GM12878 (cell line): ENCODE measurements around the gene TSHZ2. TPM values are rescaled to one million over a fixed set of nuclear protein-coding genes. Genes with fewer than 3 reads are reported as not detected.

ENCODE experiments used
- ATAC-seq: fragments of 200-7000 bp; cut with Tn5 transposase; 3 replicates; pipeline ENCODE4 v1.9.1; 2020; ENCODE audit warnings: mild to moderate bottlenecking, moderate library complexity
- BruUV-seq: library from RNA; stranded (reverse); fragments of 400-500 nt; replicated peaks from 2 replicates; lab custom pipeline; 2021; lab: Mats Ljungman, UMichigan
- CTCF ChIA-PET: fragments of 300-600 bp; sonication (Branson Sonifier 250); formaldehyde crosslinking; extraction: SDS; loops from one replicate; lab custom pipeline; 2021; ENCODE audit warnings: inconsistent platforms; lab: Yijun Ruan, JAX
- POLR2A ChIA-PET: fragments of 350-600 bp; formaldehyde crosslinking; extraction: SDS; loops from one replicate; lab custom pipeline; 2021; ENCODE audit warnings: inconsistent platforms; lab: Charles Lee
- RAD21 ChIA-PET: fragments of 300-600 bp; sonication (Branson Sonifier 250); formaldehyde crosslinking; loops from one replicate; lab custom pipeline; 2023; ENCODE audit warnings: antibody characterized with exemption; ENCODE audit not compliant: unreplicated experiment; lab: Charles Lee
- SMC1A ChIA-PET: fragments of 300-600 bp; sonication (Branson Sonifier 250); formaldehyde crosslinking; loops from one replicate; lab custom pipeline; 2023; ENCODE audit not compliant: unreplicated experiment, uncharacterized antibody; lab: Charles Lee
- DNase-seq: peaks from one replicate; pipeline ENCODE4 v3.0.0-alpha.2; 2011; ENCODE audit warnings: low read depth, low spot score
- FAIRE-seq: peaks from 3 replicates; lab custom pipeline; 2011; peaks lifted over from hg19 to GRCh38; lab: Jason Lieb, UNC
- H2AFZ ChIP-seq: 2 replicates; pipeline ENCODE4 v1.6.0; 2011; ENCODE audit warnings: low read depth, low read length, control low read depth; ENCODE audit not compliant: control insufficient read depth
- H3K27ac ChIP-seq: 2 replicates; pipeline ENCODE4 v1.5.1; 2011; ENCODE audit warnings: control low read depth; ENCODE audit not compliant: control insufficient read depth, insufficient read depth
- H3K27me3 ChIP-seq, 2 experiments: replicated peaks in 1 of 2; 2 replicates each; pipeline versions ENCODE4 v1.6.0 to v1.6.1; 2011; ENCODE audit warnings: low read length in 1 of 2; ENCODE audit not compliant: control insufficient read depth in 2 of 2, insufficient read depth in 2 of 2
- H3K36me3 ChIP-seq, 2 experiments: 2 replicates each; pipeline ENCODE4 v1.5.1; 2011; ENCODE audit warnings: low read length in 1 of 2; ENCODE audit not compliant: control insufficient read depth in 2 of 2, insufficient read depth in 2 of 2
- H3K4me1 ChIP-seq: 2 replicates; pipeline ENCODE4 v1.6.1; 2011; ENCODE audit warnings: mild to moderate bottlenecking, low read length, moderate library complexity, mixed read lengths; ENCODE audit not compliant: control insufficient read depth, insufficient read depth
- H3K4me2 ChIP-seq: 2 replicates; pipeline ENCODE4 v1.6.0; 2011; ENCODE audit warnings: control low read depth; ENCODE audit not compliant: control insufficient read depth, insufficient read depth
- H3K4me3 ChIP-seq: fragments of 200-600 bp; sonication (generic); 2 replicates; pipeline ENCODE4 v1.5.1; 2016
- H3K79me2 ChIP-seq: 2 replicates; pipeline ENCODE4 v1.6.0; 2011; ENCODE audit warnings: low read length; ENCODE audit not compliant: control insufficient read depth, insufficient read depth
- H3K9ac ChIP-seq: 2 replicates; pipeline ENCODE4 v1.8.0; 2011; ENCODE audit warnings: low read length, control low read depth, mixed read lengths; ENCODE audit not compliant: control insufficient read depth, insufficient read depth
- H3K9me3 ChIP-seq: replicated peaks from 3 replicates; pipeline ENCODE4 v1.5.1; 2011; ENCODE audit warnings: mild to moderate bottlenecking, low read length; ENCODE audit not compliant: control insufficient read depth, insufficient read depth
- H4K20me1 ChIP-seq: 2 replicates; pipeline ENCODE4 v1.6.0; 2011; ENCODE audit not compliant: control insufficient read depth, insufficient read depth
- ATF3 ChIP-seq: IDR thresholded peaks from 2 replicates; pipeline ENCODE4 v1.6.1; 2011; ENCODE audit warnings: low read depth, mild to moderate bottlenecking, low read length, moderate library complexity, borderline replicate concordance; ENCODE audit errors: extremely low read depth
- BCL11A ChIP-seq: IDR thresholded peaks from 2 replicates; pipeline ENCODE4 v1.6.1; 2011; ENCODE audit warnings: low read depth, low read length
- BCL3 ChIP-seq: IDR thresholded peaks from 2 replicates; pipeline ENCODE4 v1.6.1; 2011; ENCODE audit warnings: borderline replicate concordance, low read depth, mild to moderate bottlenecking, moderate library complexity, low read length; ENCODE audit not compliant: insufficient read depth, poor library complexity, severe bottlenecking
- EED ChIP-seq: sonication (generic); IDR thresholded peaks from 2 replicates; pipeline ENCODE4 v1.6.1; 2016; ENCODE audit warnings: antibody characterized with exemption, low read depth
- GATAD2B ChIP-seq: fragments of 450-650 bp; conservative IDR thresholded peaks from 2 replicates; pipeline ENCODE4 v1.6.1; 2017; ENCODE audit warnings: low read depth, mild to moderate bottlenecking, moderate library complexity
- MEF2B ChIP-seq: fragments of 450-650 bp; IDR thresholded peaks from 2 replicates; pipeline ENCODE4 v1.6.1; 2018; ENCODE audit warnings: mild to moderate bottlenecking, moderate library complexity; ENCODE audit not compliant: partially characterized antibody, poor library complexity, severe bottlenecking
- MTA2 ChIP-seq: fragments of 450-650 bp; IDR thresholded peaks from 2 replicates; pipeline ENCODE4 v1.6.1; 2016; ENCODE audit warnings: low read depth, mild to moderate bottlenecking, moderate library complexity
- NRF1 ChIP-seq: conservative IDR thresholded peaks from 2 replicates; pipeline ENCODE4 v1.6.1; 2011; ENCODE audit warnings: mild to moderate bottlenecking, low read depth, low read length, improper control_type of control experiment
- POLR2AphosphoS2 ChIP-seq: IDR thresholded peaks from 2 replicates; pipeline ENCODE4 v1.6.1; 2011; ENCODE audit warnings: low read depth, mild to moderate bottlenecking, low read length, improper control_type of control experiment, moderate library complexity
- SMAD1 ChIP-seq: fragments of 450-650 bp; IDR thresholded peaks from 2 replicates; pipeline ENCODE4 v1.6.1; 2018; ENCODE audit warnings: mild to moderate bottlenecking, low read depth; ENCODE audit not compliant: partially characterized antibody
- TCF12 ChIP-seq: IDR thresholded peaks from 2 replicates; pipeline ENCODE4 v1.6.1; 2011; ENCODE audit warnings: low read depth, mild to moderate bottlenecking, low read length
- YY1 ChIP-seq: IDR thresholded peaks from 2 replicates; pipeline ENCODE4 v1.6.1; 2011; ENCODE audit warnings: low read depth, mild to moderate bottlenecking, low read length
- ZBTB33 ChIP-seq: fragments of 450-650 bp; IDR thresholded peaks from 2 replicates; pipeline ENCODE4 v1.6.1; 2017; ENCODE audit warnings: mild to moderate bottlenecking
- WGBS: methylation state at CpG from one replicate; pipeline ENCODE4 v1.1.6; 2016; ENCODE audit warnings: low lambda C conversion rate; ENCODE audit not compliant: insufficient replicate concordance, insufficient coverage; ENCODE audit errors: missing lambda C conversion rate; 5-methylcytosine and 5-hydroxymethylcytosine counted together
- in situ Hi-C: fragments of 300-500 bp; cut with MboI; formaldehyde crosslinking; loops from 9 replicates; pipeline ENCODE4 v1.14.3; 2018; ENCODE audit warnings: mixed read lengths
- intact Hi-C: fragments of 100-400 bp; cut with micrococcal nuclease; formaldehyde crosslinking; loops from one replicate; pipeline ENCODE4 v1.14.2; 2022; ENCODE audit not compliant: unreplicated experiment
- polyA plus RNA-seq, 11 experiments: library from polyadenylated mRNA; depleted of rRNA in 4 of 11; unstranded in 6 of 11; stranded (reverse) in 5 of 11; fragments of >200 nt; fragmentation: Nextera tagmentation in 4 of 11; fragmentation: Illumina TruSeq in 1 of 11; extraction: Ambion mirVana in 4 of 11; extraction: Trizol in 1 of 11; gene quantifications; 1 replicate in 1 of 11; 2 replicates in 10 of 11; pipeline versions ENCODE4 v1.2.1 to v1.2.3, GENCODE V29; 2011 to 2016; ENCODE audit warnings: inconsistent platforms in 2 of 11, missing spikeins in 2 of 11, low read depth in 1 of 11
- total RNA-seq, 4 experiments: library from RNA; depleted of rRNA in 3 of 4; stranded (reverse); fragments of >200 nt in 3 of 4; fragmentation: Illumina TruSeq in 1 of 4; extraction: Trizol in 1 of 4; gene quantifications; 2 replicates each; pipeline versions ENCODE4 v1.2.1 to v1.2.3, GENCODE V29; 2013 to 2021
- TF ChIP-seq, protein P1 (sequence below): IDR thresholded peaks from 2 replicates; pipeline ENCODE4 v1.6.1; 2012; ENCODE audit warnings: low read depth, low read length, improper control_type of control experiment
- TF ChIP-seq, protein P2 (sequence below): fragments of 450-650 bp; IDR thresholded peaks from 2 replicates; pipeline ENCODE4 v1.6.1; 2016; ENCODE audit warnings: mild to moderate bottlenecking

The TSHZ2 gene
- total and polyA plus RNA-seq, 10 of the 15 experiments (the other 5 are each of a cell fraction or from before 2014, with no cell fraction given): 0.01 to 0.86 (median 0.13) TPM; not detected in 2

GRCh38 chr20:53072923-53073579 lies 100.9 kb downstream of the TSHZ2 start (continued):
- TF ChIP-seq ZBTB33 (no peak), POLR2AphosphoS2 (no peak), SMAD1 (no peak), MTA2 (no peak)

DNA sequence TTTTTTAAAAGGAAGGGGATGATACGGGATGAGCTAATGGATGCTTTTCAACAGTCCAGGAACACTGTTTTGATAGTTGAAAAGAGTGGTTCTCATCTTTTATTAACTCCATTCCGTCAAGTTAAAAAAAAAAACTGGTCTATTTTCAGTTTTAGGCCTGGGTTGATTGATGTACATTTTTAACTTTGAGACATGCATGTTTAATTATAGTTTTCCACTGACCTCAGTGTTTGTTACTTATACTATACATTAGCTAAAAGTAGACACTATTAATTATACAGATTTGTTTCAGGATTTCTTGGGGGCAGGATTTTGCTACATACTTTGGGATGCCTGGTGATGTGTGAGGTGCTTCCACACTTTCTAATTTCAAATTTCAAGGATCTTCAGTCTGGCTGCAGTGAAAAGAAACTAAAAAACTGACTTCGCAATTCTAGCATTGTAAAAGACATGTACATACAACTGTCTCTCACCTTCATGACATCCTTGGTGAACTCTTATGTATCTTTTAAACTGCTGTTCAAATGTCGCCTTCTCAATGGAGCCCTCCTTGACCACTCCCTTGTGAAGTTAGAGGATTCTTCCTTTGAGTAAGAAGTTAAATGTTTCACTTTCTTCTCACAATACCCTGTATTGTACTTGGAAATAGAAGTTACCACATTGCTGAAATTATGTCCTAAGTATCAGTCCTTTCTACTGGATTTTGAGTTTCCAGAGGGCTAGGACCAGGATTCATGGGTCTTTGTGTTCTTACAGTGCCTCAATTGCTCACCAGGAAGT lies 101.7 kb downstream of the TSHZ2 start:
- Histone ChIP-seq H3K4me3 (no peak overlapping the region), H3K4me1 (no peaks in the 10 kb centered on the region), H3K27ac (no peak overlapping the region), H3K4me2 (no peak overlapping the region), H2AFZ (no peak overlapping the region), H3K27me3 (0 out of 4 replicates have a peak, but pooled peaks cover 0 to 3% of the 10 kb centered on the region in 2 experiments), H4K20me1 (no peaks in the 10 kb centered on the region), H3K79me2 (no peaks in the 10 kb centered on the region), H3K9ac (no peak overlapping the region), H3K36me3 (no peaks in the 10 kb centered on the region), H3K9me3 (no peaks in the 10 kb centered on the region)
- no TSS peak for BruUV-seq
- ChIA-PET SMC1A (no interaction called here), CTCF (interaction anchor here (0.7 kb wide), 1 partner anchor 45 kb away, joined by 3 read pairs; no protein-coding TSS in a partner anchor), POLR2A (no interaction called here), RAD21 (no interaction called here)
- WGBS: 47% methylated on average over 4 of the region's 4 CpGs
- in situ Hi-C loops: no loop called here
- ATAC-seq (no peak), DNase-seq (no peak), FAIRE-seq (no peak)
- intact Hi-C loops: no loop called here
- TF ChIP-seq GATAD2B (no peak), NRF1 (no peak), MEF2B (no peak), ATF3 (no peak), TCF12 (no peak), EED (no peak), BCL3 (no peak), YY1 (no peak), BCL11A (no peak)
- TF ChIP-seq, protein P1, sequence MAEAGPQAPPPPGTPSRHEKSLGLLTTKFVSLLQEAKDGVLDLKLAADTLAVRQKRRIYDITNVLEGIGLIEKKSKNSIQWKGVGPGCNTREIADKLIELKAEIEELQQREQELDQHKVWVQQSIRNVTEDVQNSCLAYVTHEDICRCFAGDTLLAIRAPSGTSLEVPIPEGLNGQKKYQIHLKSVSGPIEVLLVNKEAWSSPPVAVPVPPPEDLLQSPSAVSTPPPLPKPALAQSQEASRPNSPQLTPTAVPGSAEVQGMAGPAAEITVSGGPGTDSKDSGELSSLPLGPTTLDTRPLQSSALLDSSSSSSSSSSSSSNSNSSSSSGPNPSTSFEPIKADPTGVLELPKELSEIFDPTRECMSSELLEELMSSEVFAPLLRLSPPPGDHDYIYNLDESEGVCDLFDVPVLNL: no peak
- TF ChIP-seq, protein P2, sequence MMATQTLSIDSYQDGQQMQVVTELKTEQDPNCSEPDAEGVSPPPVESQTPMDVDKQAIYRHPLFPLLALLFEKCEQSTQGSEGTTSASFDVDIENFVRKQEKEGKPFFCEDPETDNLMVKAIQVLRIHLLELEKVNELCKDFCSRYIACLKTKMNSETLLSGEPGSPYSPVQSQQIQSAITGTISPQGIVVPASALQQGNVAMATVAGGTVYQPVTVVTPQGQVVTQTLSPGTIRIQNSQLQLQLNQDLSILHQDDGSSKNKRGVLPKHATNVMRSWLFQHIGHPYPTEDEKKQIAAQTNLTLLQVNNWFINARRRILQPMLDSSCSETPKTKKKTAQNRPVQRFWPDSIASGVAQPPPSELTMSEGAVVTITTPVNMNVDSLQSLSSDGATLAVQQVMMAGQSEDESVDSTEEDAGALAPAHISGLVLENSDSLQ: no peak
